Measurements from ENCODE around the gene BMERB1.

- no peak for TF ChIP-seq POLR2AphosphoS5 (IDR thresholded peaks at IDR 0.05; ENCODE audit: low read depth, low read length)
- TF ChIP-seq TAF1 (IDR thresholded peaks at IDR 0.05; ENCODE audit: low read depth, low read length): no peak
- TF ChIP-seq POLR2A (IDR thresholded peaks at IDR 0.05; ENCODE audit: low read depth, low read length): no peak
- TF ChIP-seq POU2F2 (IDR thresholded peaks at IDR 0.05; ENCODE audit: low read depth, low read length): no peak
- TF ChIP-seq PAX5 (IDR thresholded peaks at IDR 0.05; ENCODE audit: insufficient read depth, low read length, severe bottlenecking): no peak
These were observed 29.6 kb upstream of the BMERB1 start for GRCh38 chr16:15404792-15405191.

Data from GM12891 (cell line).